Activated CD4-positive, alpha-beta T cell treated with anti-CD3 and anti-CD28 coated beads, Interleukin-2, amount 50 U/mL, for 1 hour (primary cell): ENCODE results near the gene SOX5.
"Not testable (repeated sequence)": the region's sequence is repeated elsewhere in the genome, so short reads cannot be mapped to it uniquely, and the experiment has no call there.

Experiments used
- DNase-seq: peaks from one replicate; pipeline ENCODE4 v3.0.0-alpha.2; 2020

SOX5 gene

GRCh38 chr12:23533265-23533664 lies 416.2 kb downstream of the SOX5 start:
- no peak for DNase-seq

GRCh38 chr12:23528316-23528715 lies 421.2 kb downstream of the SOX5 start:
- no peak for DNase-seq

GRCh38 chr12:23525450-23526072 lies 423.9 kb downstream of the SOX5 start:
- DNase-seq = no peak

- DNase-seq = no peak
Measured at GRCh38 chr12:23523339-23523738, 426.1 kb downstream of the SOX5 start.

- not testable (repeated sequence) for DNase-seq
Measured at GRCh38 chr12:23519444-23519843, 430.0 kb downstream of the SOX5 start.

GRCh38 chr12:23515785-23516184 lies 433.7 kb downstream of the SOX5 start:
- DNase-seq = not testable (repeated sequence)

GRCh38 chr12:23510484-23510883 lies 439.0 kb downstream of the SOX5 start:
- no peak for DNase-seq

- DNase-seq = not testable (repeated sequence)
Measured at GRCh38 chr12:23509832-23510231, 439.6 kb downstream of the SOX5 start.

- not testable (repeated sequence) for DNase-seq
Measured at GRCh38 chr12:23507785-23508184, 441.7 kb downstream of the SOX5 start.

GRCh38 chr12:23505736-23506135 lies 443.7 kb downstream of the SOX5 start:
- not testable (repeated sequence) for DNase-seq

GRCh38 chr12:23504641-23505399 lies 444.6 kb downstream of the SOX5 start:
- DNase-seq = no peak

- no peak for DNase-seq
Measured at GRCh38 chr12:23504043-23504442, 445.4 kb downstream of the SOX5 start.

GRCh38 chr12:23503544-23503943 lies 445.9 kb downstream of the SOX5 start:
- DNase-seq = no peak

GRCh38 chr12:23502259-23502658 lies 447.2 kb downstream of the SOX5 start:
- no peak for DNase-seq

- DNase-seq = no peak
Measured at GRCh38 chr12:23495472-23495871, 454.0 kb downstream of the SOX5 start.

- DNase-seq = no peak
Measured at GRCh38 chr12:23493672-23494071, 455.8 kb downstream of the SOX5 start.

- DNase-seq = not testable (repeated sequence)
Measured at GRCh38 chr12:23491029-23491428, 458.4 kb downstream of the SOX5 start.

GRCh38 chr12:23488130-23488529 lies 461.3 kb downstream of the SOX5 start:
- DNase-seq = no peak

GRCh38 chr12:23484238-23484637 lies 465.2 kb downstream of the SOX5 start:
- no peak for DNase-seq

GRCh38 chr12:23482571-23482970 lies 466.9 kb downstream of the SOX5 start:
- no peak for DNase-seq
